ENCODE measurements around the gene HOXA13.

The HOXA13 gene

DNA sequence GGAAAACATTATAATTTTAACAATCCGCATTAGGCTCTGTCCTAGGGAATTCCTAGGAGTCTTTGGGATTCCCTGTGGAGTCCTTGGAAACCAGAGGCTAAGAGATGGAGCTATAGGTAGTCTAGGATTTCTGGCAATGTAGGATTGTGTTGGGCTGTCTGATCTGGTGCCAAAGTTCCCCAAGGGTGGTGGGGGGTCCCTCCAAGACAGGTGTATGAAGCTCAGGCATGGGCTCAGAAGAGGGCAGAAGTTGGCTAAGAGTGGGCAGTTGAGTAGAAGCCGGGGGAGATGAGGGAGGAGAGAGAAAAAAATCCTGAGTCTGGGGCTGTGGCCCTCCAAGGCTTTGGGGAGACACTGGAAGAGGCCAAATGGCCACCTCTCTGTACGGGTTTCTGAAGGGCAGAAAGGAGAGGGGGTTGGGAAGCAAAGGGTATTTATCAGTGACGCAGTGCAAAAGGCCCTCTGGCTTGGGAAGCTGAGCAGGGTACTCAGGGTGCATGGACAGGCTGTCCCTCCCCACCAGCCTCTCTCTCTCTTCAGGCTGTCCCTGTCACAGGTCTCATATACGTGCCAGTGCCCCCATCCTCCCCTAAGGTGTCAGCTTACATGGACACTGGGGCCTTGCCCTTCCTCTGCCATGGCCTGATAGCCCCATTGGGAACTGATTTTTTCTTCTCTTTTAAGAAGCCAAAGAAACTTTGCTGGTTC is 53.2 kb downstream of the HOXA13 start:
- no peak for DNase-seq

DNA sequence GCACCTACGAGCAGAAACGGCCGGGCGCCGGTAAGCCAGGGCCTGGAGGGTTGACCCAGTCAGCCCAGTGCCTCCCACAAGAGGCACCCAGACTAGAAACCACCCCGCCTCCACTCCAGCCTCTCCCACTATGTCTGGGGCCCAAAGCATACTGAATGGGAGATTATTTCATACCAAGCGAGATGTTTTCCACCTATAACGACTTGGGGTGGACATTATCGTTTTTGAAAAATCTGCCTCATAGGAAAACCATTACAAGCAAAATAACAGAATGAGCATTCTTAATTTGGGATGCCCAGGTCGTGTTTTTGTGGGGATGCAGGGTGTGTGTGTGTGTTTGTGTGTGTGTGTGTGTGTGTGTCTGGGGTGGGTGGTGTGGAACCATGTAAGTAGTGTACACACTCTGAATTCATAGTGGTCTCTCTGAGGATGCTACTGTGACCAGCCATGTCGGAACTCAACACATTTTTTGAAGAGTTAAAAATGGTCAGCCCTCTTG is 53.9 kb downstream of the HOXA13 start:
- DNase-seq, result no peak

DNA sequence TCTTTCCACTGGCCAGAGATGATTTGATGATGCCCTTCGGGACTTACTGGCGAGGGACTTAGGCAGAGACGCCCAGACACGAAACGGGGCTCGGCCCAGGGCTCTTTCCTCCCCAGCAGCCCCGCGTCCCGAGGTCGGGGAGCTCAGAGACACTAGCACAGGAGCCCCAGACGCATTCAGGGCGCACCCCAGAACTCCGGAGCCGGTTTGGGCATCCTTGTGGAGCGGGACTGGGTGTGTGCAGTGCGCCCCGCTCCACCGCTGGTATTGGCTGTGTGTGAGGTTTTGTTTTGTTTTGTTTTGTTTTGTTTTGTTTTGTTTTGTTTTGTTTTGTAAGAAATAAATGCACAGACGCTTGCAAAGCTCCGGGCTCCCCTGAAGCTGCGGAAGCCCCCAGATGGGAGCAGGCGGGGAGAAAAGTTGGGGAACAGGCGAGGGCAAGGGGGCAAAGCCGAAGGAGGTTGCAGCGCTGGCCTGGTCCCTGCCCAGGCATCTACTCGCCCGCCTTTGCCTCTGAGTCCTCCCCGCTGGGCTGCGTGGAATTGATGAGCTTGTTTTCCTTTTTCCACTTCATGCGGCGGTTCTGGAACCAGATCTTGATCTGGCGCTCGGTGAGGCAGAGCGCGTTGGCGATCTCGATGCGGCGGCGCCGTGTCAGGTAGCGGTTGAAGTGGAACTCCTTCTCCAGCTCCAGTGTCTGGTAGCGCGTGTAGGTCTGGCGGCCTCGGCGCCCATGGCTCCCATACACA is 54.6 kb downstream of the HOXA13 start:
- DNase-seq, result no peak

- no peak for DNase-seq
Measured at GRCh38 chr7:27144781-27145164, 55.1 kb downstream of the HOXA13 start.

All from activated gamma-delta T cell treated with Interleukin-2 at 50 U/mL for 16 hours (primary cell).